Measurements from ENCODE around the gene DAG1.

DAG1 gene

GRCh38 chr3:49469936-49470713 lies at the start of gene DAG1:
Gene DAG1 (plus strand): TSS chr3:49470267. CDS start chr3:49510535, 40,268 bp downstream.
- peak; percentile 79 to 91 for DNase-seq (ENCODE audit: extremely low read depth in 1 of 2, low read depth in 1 of 2)

- no peak for DNase-seq (ENCODE audit: extremely low read depth in 1 of 2, low read depth in 1 of 2)
Measured at GRCh38 chr3:49421890-49422378, 48.1 kb upstream of the DAG1 start.

GRCh38 chr3:49422379-49423248 lies 47.5 kb upstream of the DAG1 start, which contains the start of gene AMT:
Gene AMT (minus strand): TSS chr3:49422473. CDS start chr3:49422450, 23 bp downstream.
- DNase-seq (ENCODE audit: extremely low read depth in 1 of 2, low read depth in 1 of 2), result no peak

- DNase-seq (ENCODE audit: extremely low read depth in 1 of 2, low read depth in 1 of 2), result no peak
Measured at GRCh38 chr3:49424816-49425215, 45.3 kb upstream of the DAG1 start.

- DNase-seq (ENCODE audit: extremely low read depth in 1 of 2, low read depth in 1 of 2), result no peak
Measured at GRCh38 chr3:49427586-49427985, 42.5 kb upstream of the DAG1 start.

GRCh38 chr3:49428752-49429080 lies 41.4 kb upstream of the DAG1 start:
- no peak for DNase-seq (ENCODE audit: extremely low read depth in 1 of 2, low read depth in 1 of 2)

- DNase-seq (ENCODE audit: extremely low read depth in 1 of 2, low read depth in 1 of 2), result no peak
Measured at GRCh38 chr3:49434731-49435130, 35.3 kb upstream of the DAG1 start.

GRCh38 chr3:49445391-49445790 lies 24.7 kb upstream of the DAG1 start:
- DNase-seq (ENCODE audit: extremely low read depth in 1 of 2, low read depth in 1 of 2), result no peak

GRCh38 chr3:49453621-49454020 lies 16.4 kb upstream of the DAG1 start:
- DNase-seq (ENCODE audit: extremely low read depth in 1 of 2, low read depth in 1 of 2), result no peak

- no peak for DNase-seq (ENCODE audit: extremely low read depth in 1 of 2, low read depth in 1 of 2)
Measured at GRCh38 chr3:49454458-49454857, 15.6 kb upstream of the DAG1 start.

GRCh38 chr3:49454898-49455681 lies 15.0 kb upstream of the DAG1 start:
- DNase-seq (ENCODE audit: extremely low read depth in 1 of 2, low read depth in 1 of 2), result no peak

- DNase-seq (ENCODE audit: extremely low read depth in 1 of 2, low read depth in 1 of 2), result no peak
Measured at GRCh38 chr3:49456466-49456865, 13.6 kb upstream of the DAG1 start.

- DNase-seq (ENCODE audit: extremely low read depth in 1 of 2, low read depth in 1 of 2), result no peak
Measured at GRCh38 chr3:49460188-49460890, 9.7 kb upstream of the DAG1 start.

- no peak for DNase-seq (ENCODE audit: extremely low read depth in 1 of 2, low read depth in 1 of 2)
Measured at GRCh38 chr3:49460956-49461355, 9.1 kb upstream of the DAG1 start.

- no peak for DNase-seq (ENCODE audit: extremely low read depth in 1 of 2, low read depth in 1 of 2)
Measured at GRCh38 chr3:49461443-49462171, 8.5 kb upstream of the DAG1 start.

GRCh38 chr3:49462222-49462621 lies 7.8 kb upstream of the DAG1 start:
- no peak for DNase-seq (ENCODE audit: extremely low read depth in 1 of 2, low read depth in 1 of 2)

- no peak for DNase-seq (ENCODE audit: extremely low read depth in 1 of 2, low read depth in 1 of 2)
Measured at GRCh38 chr3:49465270-49466034, 4.6 kb upstream of the DAG1 start.

GRCh38 chr3:49466085-49466484 lies 4.0 kb upstream of the DAG1 start:
- DNase-seq (ENCODE audit: extremely low read depth in 1 of 2, low read depth in 1 of 2), result no peak
